OCI-M1 (cell line): Measurements from ENCODE around the gene DIMT1.

Source experiments
- DNase-seq: peaks from one replicate; lab custom pipeline; 2025; lab: John Stamatoyannopoulos, UW

DIMT1 gene

DNA sequence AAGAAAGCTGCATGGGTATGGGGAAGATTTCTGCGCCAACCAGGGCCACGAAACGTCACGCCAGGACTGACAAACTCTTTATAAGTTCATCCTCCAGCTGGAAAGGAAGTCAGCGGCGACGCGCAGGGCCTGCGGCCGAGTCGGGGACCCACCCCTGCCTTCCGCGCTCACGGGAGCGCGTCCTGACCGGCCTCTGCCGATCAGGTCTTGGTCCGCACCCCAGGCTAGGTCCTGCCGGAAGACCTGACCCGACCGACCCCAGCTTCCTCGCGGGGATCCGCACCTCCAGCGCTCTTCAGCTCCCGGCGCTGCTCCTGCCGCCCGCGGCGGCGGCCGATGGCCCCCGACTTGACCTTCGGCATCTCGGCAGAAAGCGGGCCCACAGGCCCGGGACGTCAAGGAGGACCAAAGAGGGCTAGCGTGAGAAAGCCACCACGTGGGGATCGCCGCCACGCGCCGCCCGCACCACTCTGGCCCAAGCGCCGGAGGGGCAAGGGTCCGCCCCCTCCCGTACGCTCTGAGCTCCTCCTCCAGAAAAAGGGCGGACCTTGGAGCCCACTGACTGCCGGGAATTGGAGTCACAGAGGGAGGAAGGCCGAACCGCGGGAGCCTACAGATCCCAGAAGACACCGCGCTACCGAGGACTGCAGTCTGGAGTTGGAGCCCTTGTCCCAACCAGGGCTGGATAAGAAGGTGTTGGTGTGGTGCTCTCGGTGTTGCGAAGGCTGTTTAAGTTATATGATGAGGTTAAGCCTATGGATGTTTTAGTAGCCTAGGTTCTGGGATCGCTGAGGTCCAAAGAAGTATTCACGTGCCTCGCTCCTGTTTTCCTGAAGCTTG, at the start of gene DIMT1:
TSS of gene DIMT1 (minus strand) at position 495 of the 840 bp plus-strand sequence. CDS start at position 362, 133 bp downstream.
- peak; percentile 99 for DNase-seq

DNA sequence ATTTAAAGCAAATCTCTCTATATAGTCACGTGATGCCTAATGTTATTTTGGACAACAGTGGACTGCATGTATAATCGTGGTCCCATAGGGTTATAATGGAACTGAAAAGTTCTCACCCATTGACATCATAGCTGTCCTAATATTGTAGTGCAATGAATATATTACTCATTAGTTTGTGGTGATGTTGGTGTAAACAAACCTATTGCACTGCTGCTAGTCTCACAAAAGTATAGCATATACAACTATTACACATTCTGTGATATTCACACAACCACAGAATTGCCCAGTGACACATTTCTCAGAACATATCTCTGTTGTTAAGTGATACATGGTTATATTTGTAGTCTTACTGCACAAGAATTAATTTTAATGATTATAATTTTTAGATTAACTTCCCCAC, 46.6 kb upstream of the DIMT1 start:
- no peak for DNase-seq

DNA sequence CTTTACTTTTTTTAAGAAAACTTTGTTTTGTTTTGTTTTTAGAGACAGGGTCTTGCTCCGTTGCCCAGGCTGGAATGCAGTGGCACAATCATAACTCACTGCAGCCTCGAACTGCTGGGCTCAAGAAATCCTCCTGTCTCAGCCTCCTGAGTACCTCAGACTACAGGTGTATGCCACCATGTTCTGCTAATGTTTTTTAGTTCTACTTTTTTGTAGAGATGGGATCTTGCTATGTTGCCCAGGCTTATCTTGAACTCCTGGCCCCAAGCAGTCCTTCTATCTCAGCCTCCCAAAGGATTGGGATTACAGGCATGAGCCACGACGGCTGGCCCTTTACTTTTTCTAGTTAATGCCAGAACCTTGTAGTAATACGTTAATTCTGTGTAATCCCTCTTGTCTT, 44.8 kb upstream of the DIMT1 start:
- no peak for DNase-seq

DNA sequence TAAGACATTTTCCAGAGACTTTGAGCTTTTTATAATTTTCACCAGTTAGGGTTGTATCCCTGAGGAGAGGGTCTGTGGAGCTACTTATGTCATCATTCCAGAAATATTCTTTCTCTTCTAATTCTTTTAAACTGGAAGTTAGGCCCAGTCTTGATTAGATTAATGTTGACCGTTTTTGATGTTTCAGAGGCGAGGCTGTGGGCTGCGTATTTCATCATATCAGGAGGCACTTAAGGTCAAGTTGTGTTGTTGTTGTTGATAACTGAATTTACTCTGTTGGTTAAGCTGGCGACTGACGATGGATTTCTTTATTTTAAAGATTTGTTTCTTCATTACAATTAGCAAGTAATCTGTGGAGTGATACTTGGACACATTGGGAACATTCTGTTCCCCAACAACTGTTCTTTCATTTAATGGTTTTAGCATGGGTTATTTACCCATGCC, 28.9 kb upstream of the DIMT1 start:
- DNase-seq = peak; percentile 94

DNA sequence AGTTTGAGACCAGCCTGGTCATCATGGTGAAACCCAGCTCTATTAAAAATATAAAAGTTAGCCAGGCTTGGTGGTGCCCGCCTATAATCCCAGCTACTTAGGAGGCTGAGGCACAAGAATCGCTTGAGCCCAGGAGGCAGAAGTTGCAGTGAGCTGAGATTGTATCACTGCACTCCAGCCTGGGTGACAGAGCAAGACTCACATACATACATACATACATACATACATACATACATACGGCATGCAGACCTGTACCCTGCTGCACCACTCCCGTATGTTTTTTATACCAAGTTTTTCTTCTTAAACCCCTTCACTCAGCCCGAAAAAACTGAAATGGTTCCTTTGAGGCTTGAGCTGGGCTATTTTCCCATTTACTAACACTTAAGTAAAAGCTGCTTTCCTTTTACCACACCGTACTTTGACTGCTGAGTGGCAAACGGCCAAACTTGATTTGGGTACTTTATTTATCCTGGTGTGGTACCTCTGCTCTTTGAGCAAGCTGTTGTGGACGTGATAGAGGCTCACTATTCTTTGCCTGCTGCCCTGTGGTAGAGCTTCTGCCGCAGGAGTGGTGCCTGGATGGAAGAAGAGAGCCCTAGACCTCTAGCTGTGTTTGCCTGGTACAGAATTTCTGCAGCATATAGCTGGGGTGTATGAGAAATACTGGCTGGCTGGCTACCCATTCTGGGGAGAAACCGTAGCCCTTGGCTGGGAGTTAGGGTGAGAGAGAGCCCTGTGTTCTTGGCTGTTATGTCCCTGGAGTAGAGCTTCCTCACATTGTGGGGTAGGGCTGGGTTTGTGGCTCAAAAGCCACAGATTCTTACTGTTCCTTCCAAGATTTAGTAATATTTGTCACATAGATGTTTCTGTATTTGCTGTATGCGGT, 28.3 kb upstream of the DIMT1 start:
- DNase-seq = peak; percentile 94

DNA sequence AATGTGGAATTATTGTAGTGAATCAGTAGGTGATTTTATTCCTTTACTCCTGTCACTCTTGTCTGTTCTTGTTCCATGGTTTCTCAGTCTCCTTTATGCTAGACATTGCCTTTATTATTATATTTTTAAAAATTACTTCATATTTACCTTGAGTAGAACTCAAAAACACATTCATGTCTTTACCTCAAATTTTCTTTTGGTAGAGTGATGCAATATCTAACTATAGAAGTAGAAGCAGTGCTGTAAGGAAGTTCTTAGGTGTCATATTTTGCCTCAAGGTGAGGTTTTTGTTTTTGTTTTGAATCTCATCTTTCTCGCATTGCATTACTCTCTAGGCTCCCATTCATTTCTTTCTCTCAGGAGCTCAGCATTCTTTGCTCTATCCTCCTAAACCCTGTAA, 21.1 kb upstream of the DIMT1 start:
- no peak for DNase-seq

DNA sequence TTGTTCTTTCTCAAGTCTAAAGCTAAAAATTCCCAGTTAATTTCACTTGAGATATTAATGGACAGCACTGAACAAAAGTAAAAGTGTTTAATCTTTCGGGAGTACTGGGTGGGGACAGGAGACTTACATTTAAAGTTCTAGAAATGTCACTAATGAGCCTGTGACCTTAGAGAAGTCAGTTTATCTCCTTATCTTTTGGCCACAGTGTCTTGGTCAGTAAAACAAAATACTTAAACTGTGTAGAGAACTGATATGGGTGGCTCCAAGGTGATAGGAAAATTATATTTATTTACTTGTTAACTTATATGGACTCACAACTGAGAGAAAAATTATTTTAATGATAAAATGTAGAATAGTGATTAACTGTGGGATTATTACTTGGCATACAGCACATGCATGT, 17.7 kb upstream of the DIMT1 start:
- DNase-seq = peak; percentile 83

DNA sequence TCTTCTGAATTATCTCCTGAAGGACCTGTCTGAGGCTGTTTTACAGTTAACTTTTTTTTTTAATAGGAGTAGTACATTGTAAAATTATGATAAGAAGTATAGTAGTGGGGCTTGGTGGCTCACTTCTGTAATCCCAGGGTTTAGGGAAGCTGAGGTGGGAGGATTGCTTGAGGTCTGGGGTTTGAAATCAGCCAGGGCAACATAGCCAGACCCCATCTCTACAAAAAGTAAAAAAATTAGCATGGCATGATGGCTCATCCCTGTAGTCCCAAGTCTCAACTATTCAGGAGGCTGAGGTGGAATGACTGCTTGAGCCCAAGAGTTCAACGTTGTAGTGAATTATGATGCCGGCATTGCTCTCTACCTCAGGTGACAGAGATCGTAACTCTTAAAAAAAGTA, 15.9 kb upstream of the DIMT1 start:
- DNase-seq = peak; percentile 29

DNA sequence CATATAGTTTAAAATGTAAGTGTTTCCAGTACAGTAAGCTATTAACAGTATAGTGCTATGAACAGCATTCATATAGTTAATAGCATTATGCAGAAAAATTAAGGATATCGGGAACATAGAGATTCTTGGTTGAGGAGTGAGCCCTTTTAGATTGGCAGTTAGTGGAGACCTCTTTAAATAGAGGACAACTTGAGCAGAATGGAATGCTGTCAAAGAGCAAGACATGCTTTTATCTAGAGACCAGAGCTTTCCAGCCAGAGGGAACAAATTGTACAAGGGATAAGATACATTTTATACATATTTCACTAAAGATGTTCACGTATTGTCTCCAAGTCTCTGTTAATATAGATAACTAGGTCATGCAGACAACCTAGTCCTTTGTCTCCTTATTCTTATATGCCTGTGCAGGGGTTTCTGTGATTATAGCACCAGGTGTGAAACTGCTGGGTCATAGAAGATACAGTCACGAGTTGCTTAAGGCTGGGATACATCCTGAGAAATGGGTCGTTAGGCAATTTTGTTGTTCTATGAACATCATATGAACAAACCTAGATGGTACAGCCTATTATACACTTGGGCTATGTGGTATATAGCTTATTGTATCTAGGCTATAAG, 14.9 kb upstream of the DIMT1 start:
- no peak for DNase-seq

DNA sequence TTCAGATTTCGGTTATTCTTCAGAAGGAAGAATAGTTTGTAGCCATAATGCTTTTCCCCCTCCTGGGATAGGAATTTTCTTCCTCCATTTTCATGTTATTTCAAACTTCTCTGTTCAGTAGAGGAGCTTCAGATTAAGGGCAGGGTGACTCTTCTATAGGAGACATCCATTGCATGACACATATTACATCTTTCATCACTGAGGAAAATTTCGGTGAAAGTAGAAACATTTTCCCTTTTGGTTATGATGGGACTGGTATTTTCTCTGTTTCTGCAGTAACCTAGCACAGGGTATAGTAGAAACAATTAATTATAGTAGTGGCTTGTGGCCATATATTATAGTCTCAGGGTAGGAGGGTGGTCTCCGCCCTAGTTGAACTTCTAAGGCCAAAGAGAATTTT, 10.0 kb upstream of the DIMT1 start:
- DNase-seq = no peak

DNA sequence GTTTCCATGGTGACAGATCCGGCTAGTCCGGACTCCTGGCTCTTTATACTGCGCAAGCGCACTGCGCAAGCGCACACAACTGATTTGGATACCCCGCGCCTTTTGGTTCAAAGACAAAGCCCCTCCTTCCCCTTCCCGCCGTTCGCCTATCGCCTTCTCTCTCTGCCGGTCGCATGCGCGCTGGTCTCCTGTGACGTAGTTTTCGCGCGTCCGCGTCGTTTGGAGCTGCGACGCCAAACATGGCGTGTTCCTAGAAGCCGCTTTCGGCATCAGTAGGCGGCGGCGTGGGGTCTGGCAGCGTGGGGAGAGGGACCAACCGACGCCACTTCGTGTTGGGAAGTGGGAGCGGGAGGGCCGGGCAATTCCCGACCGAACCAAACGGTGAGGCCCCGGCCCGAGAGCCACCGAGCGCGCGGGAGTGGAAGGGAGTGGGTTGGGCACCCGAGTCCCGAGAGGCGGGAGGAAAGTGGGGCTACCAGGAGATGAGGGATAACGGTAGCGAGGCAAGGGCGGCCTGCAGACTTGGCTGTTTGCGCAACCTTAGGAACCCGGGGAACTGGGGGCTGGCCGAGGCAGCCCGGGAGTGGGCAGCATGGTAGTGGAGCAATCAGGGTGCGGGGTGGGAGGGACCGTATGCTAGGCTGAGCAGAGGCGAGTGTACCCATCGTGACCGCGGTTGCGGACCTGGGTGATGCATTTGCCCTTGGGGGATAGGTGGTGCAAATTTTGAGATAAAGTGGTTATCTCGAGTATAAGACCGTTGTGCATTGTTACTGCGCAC, 9.0 kb upstream of the DIMT1 start, which contains the start of gene IPO11:
TSS of gene IPO11 (plus strand) at position 215 of the 781 bp plus-strand sequence. CDS start 24,517 bp downstream, outside the sequence.
- DNase-seq = peak; percentile 99

DNA sequence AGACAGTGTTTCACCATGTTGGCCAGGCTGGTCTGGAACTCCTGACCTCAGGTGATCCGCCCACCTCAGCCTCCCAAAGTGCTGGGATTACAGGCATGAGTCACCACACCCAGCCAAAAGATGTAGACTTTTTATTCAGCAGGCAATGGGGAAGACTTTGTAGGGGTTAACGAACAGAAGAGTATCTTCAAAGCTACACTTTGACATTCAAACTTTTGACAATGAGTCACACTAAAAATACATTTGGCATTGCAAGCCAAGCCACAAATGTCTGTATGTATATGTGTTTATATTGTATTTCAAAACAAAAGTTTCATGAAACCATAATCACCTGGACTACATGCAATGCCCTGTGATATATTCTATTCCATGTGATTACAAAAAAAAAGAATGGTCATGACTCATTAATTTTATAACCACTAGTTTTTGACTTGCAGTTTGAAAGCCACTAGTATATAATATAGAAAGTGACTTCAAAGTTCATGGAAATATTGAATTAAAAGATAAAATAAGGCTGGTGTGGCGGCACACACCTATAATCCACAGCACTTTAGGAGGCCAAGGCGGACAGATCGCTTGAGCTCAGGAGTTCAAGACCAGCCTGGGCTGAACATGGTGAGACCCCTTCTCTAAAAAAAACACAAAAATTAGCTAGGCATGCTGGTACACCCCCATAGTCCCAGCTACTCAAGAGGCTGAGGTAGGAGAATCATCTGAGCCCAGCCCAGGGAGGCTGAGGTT, 8.3 kb downstream of the DIMT1 start:
- DNase-seq = no peak

DNA sequence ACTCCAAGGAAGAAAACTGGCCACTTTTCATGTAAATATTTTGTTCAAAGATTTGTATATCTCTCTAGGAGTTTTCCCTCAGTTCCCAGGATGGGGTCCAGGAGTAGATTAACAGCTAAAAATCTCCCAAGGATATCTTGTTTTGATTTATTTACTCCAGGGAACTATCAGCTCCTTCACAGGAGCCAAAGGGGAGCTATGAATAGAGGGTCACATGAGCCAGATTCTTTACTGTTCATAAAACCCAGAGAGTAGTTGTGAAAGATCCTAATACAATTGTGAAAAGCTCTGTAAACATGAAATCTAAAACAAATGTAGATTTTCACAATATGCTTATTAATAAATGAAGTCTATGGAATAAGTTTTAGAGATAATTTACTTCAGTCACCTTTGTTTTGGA, 16.9 kb downstream of the DIMT1 start:
- no peak for DNase-seq

DNA sequence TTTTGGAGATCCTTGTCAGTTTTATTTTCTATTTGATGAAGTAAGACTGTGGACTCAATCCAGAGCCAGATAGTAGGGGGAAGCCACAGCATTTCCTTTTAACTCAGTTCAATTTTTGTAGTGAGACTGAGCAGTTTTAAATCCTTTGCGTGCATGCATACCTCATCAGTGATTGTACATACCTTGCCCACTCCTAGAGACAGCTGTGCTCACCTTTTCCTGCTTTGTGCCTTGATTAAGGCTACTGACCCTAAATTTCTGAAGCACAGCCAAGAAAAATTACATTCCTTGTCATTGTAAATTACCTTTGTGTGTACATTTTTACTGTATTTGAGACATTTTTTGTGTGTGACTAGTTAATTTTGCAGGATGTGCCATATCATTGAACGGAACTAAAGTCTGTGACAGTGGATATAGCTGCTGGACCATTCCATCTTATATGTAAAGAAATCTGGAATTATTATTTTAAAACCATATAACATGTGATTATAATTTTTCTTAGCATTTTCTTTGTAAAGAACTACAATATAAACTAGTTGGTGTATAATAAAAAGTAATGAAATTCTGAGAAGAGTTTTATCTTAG, 17.8 kb downstream of the DIMT1 start:
- no peak for DNase-seq

DNA sequence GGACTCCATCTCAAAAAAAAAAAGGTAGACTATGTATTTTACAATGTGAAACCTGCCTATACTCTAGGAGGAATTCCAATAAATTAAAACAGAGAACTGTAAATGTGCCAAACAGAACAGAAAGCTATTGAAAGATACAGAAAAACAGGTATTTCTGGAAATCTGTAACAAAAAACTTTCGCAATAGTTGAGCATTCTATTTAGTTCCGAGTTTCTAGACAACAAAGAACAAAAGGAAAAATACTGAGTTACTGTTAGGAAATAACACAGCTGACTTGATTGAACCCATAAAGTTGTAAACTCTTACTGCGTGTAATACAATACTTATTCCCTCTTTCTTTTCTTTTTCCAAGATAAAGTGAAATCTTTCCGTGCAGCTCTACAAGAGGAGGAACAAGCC, 18.6 kb downstream of the DIMT1 start:
- no peak for DNase-seq

DNA sequence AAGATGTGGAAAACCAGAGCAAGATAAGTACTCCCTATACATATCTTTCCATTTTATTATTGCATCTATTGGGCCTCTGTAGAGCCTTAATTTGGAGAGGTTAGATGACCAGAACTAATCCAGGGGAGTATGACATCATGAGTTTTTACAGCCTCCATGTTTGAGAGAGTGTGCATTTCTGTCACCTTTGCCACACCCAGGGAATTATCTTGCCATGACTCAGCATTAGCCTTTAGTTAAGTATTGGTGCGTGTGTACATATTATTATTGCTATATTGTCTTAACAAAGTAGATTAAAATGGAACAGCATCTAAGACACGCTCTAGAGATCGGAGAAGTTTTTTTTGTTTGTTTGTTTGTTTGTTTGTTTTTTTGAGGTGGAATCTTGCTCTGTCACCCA, 27.6 kb downstream of the DIMT1 start:
- DNase-seq = no peak

DNA sequence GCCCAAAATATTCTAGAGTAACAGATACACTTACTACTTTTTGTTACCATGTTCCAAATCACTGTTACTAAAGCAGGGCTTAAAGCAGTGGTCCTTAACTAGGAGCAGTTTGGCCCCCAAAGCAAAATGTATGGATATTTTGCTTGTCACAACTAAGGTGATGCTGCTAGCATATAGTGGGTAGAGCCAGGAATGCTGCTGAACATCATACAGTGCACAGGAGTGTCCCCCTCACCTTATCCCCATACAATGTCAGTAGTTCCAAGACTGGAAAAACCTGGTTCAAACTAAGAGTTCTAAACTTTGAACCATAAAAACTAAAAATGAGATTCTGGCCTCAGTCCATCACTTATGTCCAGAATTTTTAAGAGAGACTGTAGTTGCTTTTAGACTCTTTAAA, 28.1 kb downstream of the DIMT1 start:
- DNase-seq = no peak

DNA sequence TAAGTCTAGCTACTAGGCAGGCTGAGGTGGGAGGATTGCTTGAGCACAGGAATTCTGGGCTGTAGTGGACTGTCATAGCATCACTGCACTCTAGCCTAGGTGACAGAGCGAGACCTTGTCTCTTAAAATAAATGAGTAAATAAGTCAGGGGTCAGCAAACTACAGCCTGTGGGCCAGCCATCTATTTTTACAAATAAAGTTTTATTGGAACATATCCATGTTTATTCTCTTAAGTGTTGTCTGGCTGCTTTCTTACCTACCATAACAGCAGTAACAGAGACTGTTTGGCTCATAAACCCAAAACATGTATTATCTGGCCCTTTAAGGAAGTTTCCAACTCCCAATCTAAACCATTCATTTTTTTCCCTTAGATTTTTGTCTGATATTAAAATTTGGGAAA, 29.6 kb downstream of the DIMT1 start:
- no peak for DNase-seq

DNA sequence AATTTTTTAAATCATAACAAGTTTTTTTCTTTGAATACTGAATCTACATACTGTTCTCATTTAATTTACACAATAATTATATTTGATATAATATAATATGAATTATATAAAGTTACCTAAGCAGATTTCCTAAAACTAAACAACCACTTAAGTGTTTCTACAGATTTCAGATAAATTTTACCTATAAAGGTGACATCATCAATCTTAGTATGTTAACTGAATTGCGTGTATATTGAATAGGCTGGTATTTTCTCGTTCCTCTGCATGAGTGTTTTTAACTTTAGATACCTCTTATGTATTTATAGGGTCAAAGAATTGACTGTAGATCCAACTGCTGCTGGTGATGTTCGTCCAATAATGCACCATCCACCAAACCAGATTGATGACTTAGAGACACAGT, 30.3 kb downstream of the DIMT1 start:
- no peak for DNase-seq

DNA sequence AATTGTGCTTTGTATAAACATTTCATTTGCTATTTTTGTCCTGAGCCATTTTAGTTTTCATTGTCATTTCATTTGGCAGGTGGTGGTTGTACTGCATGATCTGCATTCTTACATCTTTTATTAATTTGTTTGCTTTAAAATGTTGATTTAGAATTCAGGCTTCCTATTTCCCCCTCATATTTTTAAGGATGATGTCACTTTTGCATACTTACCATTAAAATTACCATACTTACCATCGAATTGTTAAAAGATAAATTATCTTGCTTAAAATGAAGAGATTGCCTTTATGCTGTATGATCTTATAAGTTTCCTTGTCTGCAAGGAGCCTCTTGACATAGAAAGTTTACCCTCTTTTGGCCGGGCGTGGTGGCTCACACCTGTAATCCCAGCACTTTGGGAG, 31.1 kb downstream of the DIMT1 start:
- no peak for DNase-seq

DNA sequence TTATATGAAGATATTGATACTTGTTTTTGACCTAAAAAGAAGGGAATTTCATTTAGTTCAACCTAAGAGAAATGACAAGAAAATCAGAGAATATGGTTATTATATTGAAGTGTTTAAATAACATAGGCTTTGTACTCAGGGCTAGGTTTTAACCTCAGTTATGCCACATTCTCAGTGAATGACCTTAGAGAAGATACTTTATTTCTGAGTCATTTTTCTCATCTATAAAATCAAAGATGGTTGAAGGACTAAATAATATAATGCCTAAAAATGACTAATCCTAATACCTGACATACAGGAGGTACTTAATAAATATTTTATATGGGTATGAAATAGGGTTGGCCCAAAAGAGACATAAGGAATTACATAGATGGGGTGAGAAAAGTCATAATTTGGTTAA, 32.3 kb downstream of the DIMT1 start:
- DNase-seq = no peak
